ENCODE data around the gene TNFAIP2. TPM values are rescaled to one million over a fixed set of nuclear protein-coding genes. Genes with fewer than 3 reads are reported as not detected.

TNFAIP2 gene
- total RNA-seq, 1 donor from 2014 or later, result 5.3 TPM

DNA sequence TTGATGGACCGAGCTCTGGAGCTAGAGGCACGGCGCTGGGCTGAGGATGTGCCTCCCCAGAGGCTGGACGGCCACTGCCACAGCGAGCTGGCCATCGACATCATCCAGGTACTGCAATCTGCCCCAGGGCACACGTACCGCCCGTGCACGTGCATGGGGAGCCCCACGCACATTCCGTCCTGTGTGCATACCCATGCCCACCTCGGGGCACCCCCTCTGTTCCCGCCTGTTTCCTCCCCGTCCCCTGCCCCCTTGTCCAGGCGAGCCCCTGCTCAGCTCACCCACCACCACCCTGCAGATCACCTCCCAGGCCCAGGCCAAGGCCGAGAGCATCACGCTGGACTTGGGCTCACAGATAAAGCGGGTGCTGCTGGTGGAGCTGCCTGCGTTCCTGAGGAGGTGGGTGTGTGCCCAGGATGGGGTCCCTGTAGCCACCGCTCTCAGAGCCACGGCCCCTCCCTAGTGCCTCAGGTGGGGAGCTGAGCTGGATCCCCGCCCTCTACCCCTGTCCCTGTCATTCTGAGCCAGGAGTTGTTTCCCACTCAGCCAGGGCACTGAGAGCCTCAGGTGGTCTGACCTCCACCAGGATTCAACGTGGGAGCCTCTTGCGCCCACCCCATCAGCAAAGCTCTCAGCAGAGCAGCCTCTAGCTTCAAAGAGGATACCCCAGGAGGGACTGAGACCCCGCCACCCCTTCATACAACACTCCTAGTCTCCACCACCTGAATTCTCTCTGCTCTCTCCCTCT, 6.9 kb downstream of the TNFAIP2 start:
- no peak overlapping the region for H3K4me3 Mint-ChIP-seq

DNA sequence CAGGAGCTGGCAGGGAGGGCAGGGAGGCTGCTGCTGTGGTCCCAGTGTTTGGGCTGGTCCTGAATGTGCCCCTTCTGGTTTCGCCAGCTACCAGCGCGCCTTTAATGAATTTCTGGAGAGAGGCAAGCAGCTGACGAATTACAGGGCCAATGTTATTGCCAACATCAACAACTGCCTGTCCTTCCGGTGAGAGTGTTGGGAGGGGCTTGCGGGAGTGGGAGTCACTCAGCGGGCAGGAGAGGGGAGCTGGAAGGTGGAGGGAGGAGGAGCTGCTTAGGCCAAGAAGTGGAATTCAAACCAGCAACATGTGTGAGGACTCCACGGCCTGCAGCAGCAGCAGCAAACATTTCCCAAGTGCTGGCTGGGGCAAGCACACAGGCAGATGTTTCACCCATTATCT, 7.7 kb downstream of the TNFAIP2 start:
- peaks cover 14% of the 10 kb centered on the region for H3F3A ChIP-seq (ENCODE audit: low read depth)
- Mint-ChIP-seq H3K9me3 (no peaks in the 10 kb centered on the region), H3K27me3 (ENCODE audit: insufficient read depth, low read depth) (peaks cover 22% of the 10 kb centered on the region), H3K36me3 (no peaks in the 10 kb centered on the region), H3K4me3 (peak overlapping the region; percentile 27), H3K27ac (no peak overlapping the region), H3K4me1 (peaks cover 24% of the 10 kb centered on the region)
- no peak for DNase-seq (ENCODE audit: low spot score)
- no peaks in the 10 kb centered on the region for H3K79me2 ChIP-seq (ENCODE audit: low read depth)
- no peaks in the 10 kb centered on the region for H3K36me3 ChIP-seq
- H3K4me3 ChIP-seq, result no peak overlapping the region
- H3K4me2 ChIP-seq, result no peak overlapping the region
- H3K9me3 ChIP-seq (ENCODE audit: low read depth), result no peaks in the 10 kb centered on the region
- H4K20me1 ChIP-seq (ENCODE audit: low read depth), result peaks cover 14% of the 10 kb centered on the region
- no peak overlapping the region for H3K9ac ChIP-seq
- no peak overlapping the region for H3K27ac ChIP-seq
- no peak overlapping the region for H2AFZ ChIP-seq (replicated peaks)
- no peaks in the 10 kb centered on the region for H3K4me1 ChIP-seq
- TF ChIP-seq, protein P1, sequence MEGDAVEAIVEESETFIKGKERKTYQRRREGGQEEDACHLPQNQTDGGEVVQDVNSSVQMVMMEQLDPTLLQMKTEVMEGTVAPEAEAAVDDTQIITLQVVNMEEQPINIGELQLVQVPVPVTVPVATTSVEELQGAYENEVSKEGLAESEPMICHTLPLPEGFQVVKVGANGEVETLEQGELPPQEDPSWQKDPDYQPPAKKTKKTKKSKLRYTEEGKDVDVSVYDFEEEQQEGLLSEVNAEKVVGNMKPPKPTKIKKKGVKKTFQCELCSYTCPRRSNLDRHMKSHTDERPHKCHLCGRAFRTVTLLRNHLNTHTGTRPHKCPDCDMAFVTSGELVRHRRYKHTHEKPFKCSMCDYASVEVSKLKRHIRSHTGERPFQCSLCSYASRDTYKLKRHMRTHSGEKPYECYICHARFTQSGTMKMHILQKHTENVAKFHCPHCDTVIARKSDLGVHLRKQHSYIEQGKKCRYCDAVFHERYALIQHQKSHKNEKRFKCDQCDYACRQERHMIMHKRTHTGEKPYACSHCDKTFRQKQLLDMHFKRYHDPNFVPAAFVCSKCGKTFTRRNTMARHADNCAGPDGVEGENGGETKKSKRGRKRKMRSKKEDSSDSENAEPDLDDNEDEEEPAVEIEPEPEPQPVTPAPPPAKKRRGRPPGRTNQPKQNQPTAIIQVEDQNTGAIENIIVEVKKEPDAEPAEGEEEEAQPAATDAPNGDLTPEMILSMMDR (IDR thresholded peaks at IDR 0.05), result no peak
- TF ChIP-seq EZH2phosphoT487 (IDR thresholded peaks at IDR 0.05) (no peak), EZH2 (IDR thresholded peaks at IDR 0.05) (no peak)
- peaks cover 25% of the 10 kb centered on the region for H3K27me3 ChIP-seq

More for the DNA sequence above, 6.9 kb downstream of the TNFAIP2 start:
- Mint-ChIP-seq H3K27ac (peak overlapping the region; percentile 85), H3K36me3 (no peaks in the 10 kb centered on the region), H3K9me3 (no peaks in the 10 kb centered on the region), H3K27me3 (ENCODE audit: insufficient read depth, low read depth) (peaks cover 19% of the 10 kb centered on the region), H3K4me1 (peaks cover 24% of the 10 kb centered on the region)
- peaks cover 14% of the 10 kb centered on the region for H3F3A ChIP-seq (ENCODE audit: low read depth)
- no peaks in the 10 kb centered on the region for H3K9me3 ChIP-seq (ENCODE audit: low read depth)
- no peak overlapping the region for H3K27ac ChIP-seq
- H2AFZ ChIP-seq (replicated peaks), result no peak overlapping the region
- H4K20me1 ChIP-seq (ENCODE audit: low read depth), result peaks cover 14% of the 10 kb centered on the region
- peaks cover 33% of the 10 kb centered on the region for H3K27me3 ChIP-seq
- H3K4me3 ChIP-seq, result no peak overlapping the region
- H3K9ac ChIP-seq, result no peak overlapping the region
- no peaks in the 10 kb centered on the region for H3K4me1 ChIP-seq
- no peak for DNase-seq (ENCODE audit: low spot score)
- TF ChIP-seq EZH2phosphoT487 (IDR thresholded peaks at IDR 0.05) (no peak), EZH2 (IDR thresholded peaks at IDR 0.05) (no peak)
- TF ChIP-seq, protein P1 (IDR thresholded peaks at IDR 0.05), result no peak
- H3K4me2 ChIP-seq, result no peak overlapping the region
- H3K36me3 ChIP-seq, result no peaks in the 10 kb centered on the region
- H3K79me2 ChIP-seq (ENCODE audit: low read depth), result no peaks in the 10 kb centered on the region

DNA sequence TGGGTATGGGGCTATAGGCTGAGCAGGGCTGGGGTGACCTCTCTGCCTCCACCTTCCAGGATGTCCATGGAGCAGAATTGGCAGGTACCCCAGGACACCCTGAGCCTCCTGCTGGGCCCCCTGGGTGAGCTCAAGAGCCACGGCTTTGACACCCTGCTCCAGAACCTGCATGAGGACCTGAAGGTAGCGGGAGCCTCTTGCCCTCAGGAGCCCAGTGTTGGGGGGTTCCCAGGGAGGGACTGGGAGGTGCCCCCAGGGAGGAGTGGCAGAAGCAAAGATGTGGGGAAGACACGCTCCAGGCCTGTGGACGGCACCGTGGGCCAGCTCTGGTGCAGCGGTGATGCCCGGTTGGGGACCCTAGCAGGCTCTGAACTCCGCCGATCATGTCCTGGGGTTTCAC, 8.3 kb downstream of the TNFAIP2 start:
- DNase-seq (ENCODE audit: low spot score), result no peak
- H3K27me3 Mint-ChIP-seq (ENCODE audit: insufficient read depth, low read depth), result peaks cover 20% of the 10 kb centered on the region
- Histone ChIP-seq H2AFZ (replicated peaks) (no peak overlapping the region), H3K27ac (no peak overlapping the region), H3K36me3 (no peaks in the 10 kb centered on the region), H3K9me3 (ENCODE audit: low read depth) (no peaks in the 10 kb centered on the region), H3F3A (ENCODE audit: low read depth) (peaks cover 9% of the 10 kb centered on the region), H3K27me3 (peaks cover 19% of the 10 kb centered on the region), H3K9ac (no peak overlapping the region), H3K79me2 (ENCODE audit: low read depth) (no peaks in the 10 kb centered on the region), H3K4me1 (no peaks in the 10 kb centered on the region), H3K4me2 (no peak overlapping the region), H4K20me1 (ENCODE audit: low read depth) (peaks cover 9% of the 10 kb centered on the region), H3K4me3 (no peak overlapping the region)
- TF ChIP-seq EZH2phosphoT487 (IDR thresholded peaks at IDR 0.05) (no peak), EZH2 (IDR thresholded peaks at IDR 0.05) (no peak)
- TF ChIP-seq, protein P1 (IDR thresholded peaks at IDR 0.05), result no peak
- H3K27ac Mint-ChIP-seq, result no peak overlapping the region
- H3K36me3 Mint-ChIP-seq, result no peaks in the 10 kb centered on the region
- no peaks in the 10 kb centered on the region for H3K9me3 Mint-ChIP-seq
- H3K4me1 Mint-ChIP-seq, result peaks cover 22% of the 10 kb centered on the region
- H3K4me3 Mint-ChIP-seq, result no peak overlapping the region

Data from neural progenitor cell (in vitro differentiated cells).